ENCODE results near the gene BPIFB2.

Gene BPIFB2

DNA sequence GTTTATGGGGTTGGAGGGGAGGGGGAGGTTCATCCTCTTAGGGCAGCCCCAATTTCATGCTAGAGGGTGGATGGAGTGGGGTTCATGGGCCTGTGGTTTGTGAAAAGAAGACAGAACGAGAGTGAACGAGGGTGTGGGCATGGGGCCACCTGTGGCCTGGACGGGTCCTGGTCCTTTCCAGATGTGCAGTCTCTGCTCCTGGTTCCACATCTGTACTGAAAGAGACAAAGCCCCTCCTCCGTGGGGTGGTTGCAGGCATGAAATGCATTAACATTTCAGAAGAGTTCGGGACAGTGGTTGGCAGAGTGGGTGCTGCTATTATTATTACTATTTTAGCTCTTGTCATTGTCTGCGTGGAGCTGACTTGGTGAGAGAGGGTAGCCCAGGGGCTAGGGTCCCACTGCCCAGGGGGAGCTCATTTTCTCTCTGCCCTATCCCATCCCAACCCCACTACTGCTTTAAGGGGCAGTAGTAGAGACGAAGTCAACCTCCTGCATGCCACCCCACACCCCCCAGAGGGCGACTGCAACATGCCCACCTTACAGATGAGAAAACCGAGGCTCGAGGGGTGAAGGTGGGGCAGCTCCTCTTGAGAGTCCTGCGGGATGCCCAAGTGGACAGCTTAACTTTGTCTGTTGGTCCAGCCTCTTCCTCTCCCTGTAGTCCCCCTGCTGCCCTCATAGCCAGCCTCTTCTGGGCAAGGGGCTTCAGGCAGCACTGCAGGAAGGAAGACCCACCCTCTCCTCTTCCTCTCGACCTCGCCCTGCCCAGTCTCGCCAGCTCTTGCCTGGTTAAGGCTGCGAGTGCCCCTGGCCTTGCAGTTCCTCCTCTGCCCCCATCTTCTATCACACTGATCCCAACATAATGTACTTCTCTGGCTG is 8.4 kb downstream of the BPIFB2 start:
- DNase-seq, result no peak
- in situ Hi-C loops (cut with HindIII; ENCODE audit: low pct_ligation_motif_present, low pct_unique_long_range_greater_than_20kb, low sequenced_read_pairs), result no loop called here

DNA sequence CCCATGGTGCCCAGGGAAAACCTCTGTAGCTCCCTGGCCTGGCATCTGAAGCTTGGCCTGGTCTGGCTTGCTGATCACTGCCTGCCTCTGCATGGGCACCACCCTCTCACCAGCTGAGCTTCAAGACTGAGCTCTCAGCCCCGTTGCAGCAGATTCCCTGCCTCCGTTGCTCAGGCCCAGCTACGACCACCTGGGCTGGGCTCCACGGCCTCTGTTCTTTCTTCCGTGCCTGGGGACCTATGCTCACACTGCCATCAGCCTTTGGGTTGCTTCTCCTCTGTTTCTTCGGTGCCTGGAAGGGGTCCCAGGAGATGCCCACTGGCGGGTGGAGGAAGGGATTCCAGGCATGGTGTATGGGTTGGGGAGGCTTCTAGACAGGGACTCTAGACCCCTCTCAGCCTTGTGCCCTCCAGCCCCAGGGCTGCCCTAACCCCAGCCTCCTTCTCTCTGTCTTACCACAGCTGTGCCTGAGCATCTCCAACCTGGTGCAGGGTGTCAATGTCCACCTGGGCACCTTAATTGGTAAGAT is 9.1 kb downstream of the BPIFB2 start:
- no peak for DNase-seq

DNA sequence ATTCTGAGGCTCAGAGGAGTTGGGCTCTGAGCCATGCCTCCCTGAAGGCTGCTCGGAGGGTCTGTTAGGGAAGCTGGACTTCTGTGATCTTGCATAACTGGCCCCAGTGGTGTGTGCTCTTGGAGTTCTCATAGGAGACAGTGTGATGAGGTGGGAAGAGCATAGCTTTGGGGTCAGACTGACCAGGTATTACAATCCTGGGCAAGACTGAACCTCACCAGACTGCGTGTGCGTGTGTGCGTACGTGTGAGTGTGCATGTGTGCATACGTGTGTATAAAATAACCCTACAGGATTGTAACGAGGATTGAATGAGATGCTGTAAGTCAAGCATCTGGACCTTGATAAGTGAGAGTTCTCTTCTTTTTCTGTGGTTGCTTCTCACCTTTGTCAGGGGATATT is 10.0 kb downstream of the BPIFB2 start:
- DNase-seq, result no peak
- in situ Hi-C loops (cut with HindIII; ENCODE audit: low pct_ligation_motif_present, low pct_unique_long_range_greater_than_20kb, low sequenced_read_pairs), result no loop called here

More for the DNA sequence above, 9.1 kb downstream of the BPIFB2 start:
- in situ Hi-C loops (cut with HindIII; ENCODE audit: low pct_ligation_motif_present, low pct_unique_long_range_greater_than_20kb, low sequenced_read_pairs), result no loop called here

DNA sequence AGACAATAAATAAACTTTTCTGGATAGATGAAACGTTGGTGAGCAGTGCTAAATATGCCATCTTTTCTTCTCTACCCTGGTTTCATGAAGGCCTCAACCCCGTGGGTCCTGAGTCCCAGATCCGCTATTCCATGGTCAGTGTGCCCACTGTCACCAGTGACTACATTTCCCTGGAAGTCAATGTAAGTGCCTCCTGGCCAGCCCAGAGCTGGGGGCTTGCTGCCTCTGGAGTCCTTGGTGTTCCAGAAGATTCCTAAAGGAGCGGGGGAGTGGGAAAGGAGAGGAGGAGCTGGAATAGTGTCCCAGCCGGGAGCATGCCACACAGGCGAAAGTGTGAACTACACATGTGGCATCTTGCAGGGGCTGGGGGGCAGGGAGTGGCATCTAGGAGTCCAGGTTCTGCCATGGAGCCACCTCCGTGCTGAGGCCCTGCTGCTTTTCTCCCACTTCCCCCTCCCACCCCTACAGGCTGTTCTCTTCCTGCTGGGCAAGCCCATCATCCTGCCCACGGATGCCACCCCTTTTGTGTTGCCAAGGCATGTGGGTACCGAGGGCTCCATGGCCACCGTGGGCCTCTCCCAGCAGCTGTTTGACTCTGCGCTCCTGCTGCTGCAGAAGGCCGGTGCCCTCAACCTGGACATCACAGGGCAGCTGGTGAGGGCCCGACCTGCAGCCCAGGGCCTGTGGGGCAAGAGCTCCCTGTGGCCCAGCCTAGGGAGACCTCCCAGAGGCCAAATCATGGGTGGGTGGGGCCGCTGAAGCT is 10.8 kb downstream of the BPIFB2 start:
- in situ Hi-C loops (cut with HindIII; ENCODE audit: low pct_ligation_motif_present, low pct_unique_long_range_greater_than_20kb, low sequenced_read_pairs), result no loop called here
- no peak for DNase-seq

DNA sequence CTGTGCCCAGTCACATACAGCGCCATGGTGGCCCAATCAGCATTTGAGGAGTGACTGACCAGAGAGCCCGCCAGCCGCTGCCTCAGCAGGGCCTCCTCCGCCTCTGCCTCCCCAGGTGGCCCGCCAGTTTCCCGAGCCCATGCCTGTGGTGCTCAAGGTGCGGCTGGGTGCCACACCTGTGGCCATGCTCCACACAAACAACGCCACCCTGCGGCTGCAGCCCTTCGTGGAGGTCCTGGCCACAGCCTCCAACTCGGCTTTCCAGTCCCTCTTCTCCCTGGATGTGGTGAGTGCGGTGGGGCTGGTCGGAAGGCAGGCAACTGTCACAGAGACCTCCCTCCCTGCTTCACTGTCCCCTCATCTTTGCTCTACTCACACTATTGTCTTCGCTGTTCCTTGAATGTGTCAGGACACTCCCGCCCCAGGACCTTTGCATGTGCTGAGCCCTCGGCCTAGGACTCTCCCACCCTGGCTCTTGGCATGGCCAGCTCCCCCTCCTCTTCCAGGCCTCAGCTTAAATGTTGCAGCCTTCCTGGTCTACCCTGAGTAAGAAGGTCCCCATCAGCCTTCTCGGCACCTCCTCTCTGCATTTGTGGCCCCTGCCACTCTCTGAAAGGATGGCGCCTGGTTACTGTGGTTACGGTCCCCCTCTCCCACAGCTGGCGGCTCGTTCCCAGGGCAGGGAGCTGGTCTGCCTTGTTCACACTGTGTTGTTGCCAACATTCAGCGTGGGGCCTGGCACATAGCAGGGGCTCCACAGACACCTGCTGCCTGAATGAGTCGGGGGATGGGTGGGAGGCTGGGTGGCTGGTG is 12.2 kb downstream of the BPIFB2 start:
- in situ Hi-C loops (cut with HindIII; ENCODE audit: low pct_ligation_motif_present, low pct_unique_long_range_greater_than_20kb, low sequenced_read_pairs), result no loop called here
- no peak for DNase-seq

DNA sequence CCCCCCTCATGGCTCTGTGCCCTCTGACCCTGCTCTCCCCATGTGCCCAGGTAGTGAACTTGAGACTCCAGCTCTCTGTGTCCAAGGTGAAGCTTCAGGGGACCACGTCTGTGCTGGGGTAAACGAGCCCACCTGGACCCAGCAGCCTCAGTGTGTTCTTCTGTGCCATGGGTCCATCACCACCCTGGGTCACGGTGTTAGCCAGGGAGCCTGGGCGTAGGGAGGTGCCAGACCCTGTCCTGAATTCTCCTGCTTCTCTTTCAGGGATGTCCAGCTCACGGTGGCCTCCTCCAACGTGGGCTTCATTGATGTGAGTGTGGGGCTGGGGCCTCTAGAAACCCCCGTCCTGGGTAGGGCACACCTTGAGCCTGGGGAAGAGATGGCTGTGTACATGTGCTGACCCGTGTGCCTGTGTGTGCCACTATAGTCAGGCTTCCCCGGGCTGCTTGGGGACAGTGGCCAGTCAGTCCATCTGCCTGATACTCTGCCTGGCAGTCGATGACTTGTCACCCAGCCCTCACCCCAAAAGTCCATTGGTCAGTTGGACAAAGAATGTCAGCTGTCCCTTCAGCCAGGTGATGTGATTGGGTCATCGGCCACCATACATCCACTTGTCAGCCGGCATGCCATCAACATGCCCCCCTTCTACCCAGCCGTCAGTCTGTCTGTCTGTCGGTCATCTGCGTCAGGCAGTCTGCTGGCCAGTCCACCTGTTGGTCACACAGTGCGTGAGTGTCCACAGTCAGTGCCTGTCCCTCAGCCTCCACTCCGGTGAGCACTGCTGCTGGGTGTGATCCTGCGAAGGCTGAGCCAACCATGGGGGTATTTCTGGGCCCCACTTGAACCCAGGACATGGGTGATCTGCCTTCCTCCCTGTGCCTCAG is 13.0 kb downstream of the BPIFB2 start:
- in situ Hi-C loops (cut with HindIII; ENCODE audit: low pct_ligation_motif_present, low pct_unique_long_range_greater_than_20kb, low sequenced_read_pairs), result no loop called here
- DNase-seq, result no peak

DNA sequence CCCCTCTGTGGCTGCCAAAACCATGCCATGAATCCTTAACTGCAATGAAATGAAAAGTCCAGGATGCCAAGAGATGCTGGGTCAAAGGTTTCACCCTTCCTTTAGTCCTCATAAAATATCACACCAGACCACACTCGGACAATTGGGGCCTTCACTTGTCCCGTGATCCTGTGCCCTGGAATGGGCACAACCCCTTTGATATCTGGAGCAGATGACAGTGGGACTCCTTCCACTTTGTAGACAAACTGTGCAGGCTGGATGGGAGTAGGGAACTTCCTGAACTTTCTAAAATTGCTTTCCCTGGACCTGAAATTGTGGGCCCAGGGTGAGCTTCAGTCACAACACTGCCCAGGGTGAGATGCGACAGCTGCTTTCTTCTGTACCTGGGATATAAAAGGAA is 14.4 kb downstream of the BPIFB2 start:
- no peak for DNase-seq
- in situ Hi-C loops (cut with HindIII; ENCODE audit: low pct_ligation_motif_present, low pct_unique_long_range_greater_than_20kb, low sequenced_read_pairs), result no loop called here

DNA sequence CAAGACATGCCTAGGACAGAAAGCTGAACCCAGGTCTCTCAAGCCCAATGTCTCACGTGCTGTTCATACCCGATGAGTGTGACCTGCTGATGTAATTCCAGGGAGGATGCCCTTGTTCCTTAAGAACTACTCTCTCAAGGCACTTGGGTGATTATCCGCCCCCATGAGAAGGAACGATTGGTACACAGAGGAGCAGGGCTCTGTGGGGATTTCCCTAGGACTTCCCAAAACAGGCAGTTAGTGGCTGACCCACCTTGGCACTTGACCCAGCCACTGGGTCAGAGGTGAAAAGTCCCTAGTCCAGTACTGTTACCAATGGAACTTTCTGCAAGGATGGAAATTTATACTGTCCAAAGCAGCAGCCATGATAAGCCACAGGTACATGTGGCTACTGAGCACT is 14.8 kb downstream of the BPIFB2 start:
- in situ Hi-C loops (cut with HindIII; ENCODE audit: low pct_ligation_motif_present, low pct_unique_long_range_greater_than_20kb, low sequenced_read_pairs), result no loop called here
- DNase-seq, result no peak

DNA sequence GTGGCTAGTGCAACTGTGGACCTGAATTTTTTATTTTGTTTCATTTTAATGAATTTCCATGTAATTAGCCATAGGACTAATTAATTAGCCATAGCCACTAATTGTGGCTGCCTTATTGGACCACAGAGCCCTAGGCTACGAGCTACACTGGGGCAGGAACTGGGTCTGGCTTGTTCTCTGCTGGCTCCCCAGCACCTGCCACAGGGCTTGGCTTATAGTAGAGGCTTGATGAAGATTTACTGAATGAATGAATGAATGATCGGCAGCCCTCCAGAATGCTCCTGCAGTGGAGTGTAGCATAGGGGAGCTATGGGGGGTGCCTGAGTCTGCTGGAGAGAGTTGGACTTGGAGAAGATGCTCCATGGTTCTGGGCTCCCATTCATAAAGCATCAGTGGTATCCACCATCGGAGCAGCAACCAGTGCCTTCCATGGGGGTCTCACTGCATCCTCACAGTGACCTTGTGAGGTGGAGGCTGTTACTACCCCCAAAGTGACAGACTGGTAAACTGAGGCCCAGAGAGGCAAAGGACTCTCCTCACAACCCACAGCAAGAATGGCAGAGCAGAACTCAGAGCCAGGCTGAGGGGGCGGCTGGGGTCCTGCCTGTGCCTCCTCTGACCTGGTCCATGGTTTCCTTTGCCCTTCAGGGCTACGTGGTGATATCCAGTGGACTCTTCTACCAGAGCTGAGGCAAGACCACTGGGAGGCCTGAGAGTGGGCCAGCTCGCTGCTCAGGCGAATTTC is 15.4 kb downstream of the BPIFB2 start:
- DNase-seq, result no peak
- in situ Hi-C loops (cut with HindIII; ENCODE audit: low pct_ligation_motif_present, low pct_unique_long_range_greater_than_20kb, low sequenced_read_pairs), result no loop called here

DNA sequence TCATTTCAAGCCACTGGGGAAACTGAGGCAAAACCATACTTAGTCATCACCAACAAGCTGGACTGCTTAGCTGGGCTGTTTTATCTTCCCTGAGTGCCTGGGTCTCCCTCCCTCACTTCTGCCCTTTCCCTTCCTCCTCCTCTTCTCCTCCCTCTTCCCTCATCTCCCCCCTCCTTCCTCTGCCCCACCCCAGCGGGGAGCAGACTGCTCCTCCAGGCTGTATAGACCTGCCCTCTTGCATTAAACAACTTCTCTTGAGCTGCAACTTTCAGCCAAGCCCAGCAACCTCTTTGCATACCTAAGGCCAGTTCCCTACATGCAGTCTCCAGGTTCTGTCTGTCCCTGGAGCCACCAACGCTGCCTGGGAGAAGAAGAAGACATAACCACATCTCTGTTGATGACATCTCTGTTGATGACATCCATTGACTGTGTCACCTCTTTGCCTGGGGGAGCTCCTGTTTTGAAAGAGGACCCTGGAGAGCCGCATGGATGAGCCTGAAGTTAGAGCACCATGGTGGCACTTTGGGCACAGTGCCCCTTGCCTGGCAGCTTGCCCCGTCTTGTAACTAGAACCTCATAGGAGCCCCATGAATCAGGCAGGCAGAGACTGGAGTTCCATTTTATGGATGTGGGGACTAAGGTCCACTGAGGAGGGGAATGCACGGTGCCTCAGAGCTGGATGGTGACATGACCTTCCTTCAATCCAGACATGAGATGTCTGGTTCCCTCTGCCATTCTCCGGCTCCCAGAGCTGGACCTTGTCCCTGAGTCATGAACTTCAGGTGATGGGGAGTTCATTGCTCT is 16.1 kb downstream of the BPIFB2 start:
- in situ Hi-C loops (cut with HindIII; ENCODE audit: low pct_ligation_motif_present, low pct_unique_long_range_greater_than_20kb, low sequenced_read_pairs), result no loop called here
- no peak for DNase-seq

DNA sequence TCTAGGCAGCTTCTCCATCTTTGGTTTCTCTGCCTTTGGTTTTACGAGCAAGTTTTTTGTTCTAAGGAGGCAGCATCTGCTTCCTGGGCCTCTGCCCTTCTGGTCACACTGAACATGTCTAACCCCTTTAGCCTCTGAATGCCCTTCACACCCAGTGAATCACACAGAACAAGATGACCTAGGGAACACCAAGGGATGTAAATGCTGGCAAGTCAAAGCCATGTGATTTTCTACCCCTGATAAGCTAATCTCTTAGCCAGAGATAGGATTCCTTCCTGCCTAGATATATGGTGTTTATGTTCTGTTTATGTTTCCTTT is 16.7 kb downstream of the BPIFB2 start:
- DNase-seq, result no peak
- in situ Hi-C loops (cut with HindIII; ENCODE audit: low pct_ligation_motif_present, low pct_unique_long_range_greater_than_20kb, low sequenced_read_pairs), result no loop called here

DNA sequence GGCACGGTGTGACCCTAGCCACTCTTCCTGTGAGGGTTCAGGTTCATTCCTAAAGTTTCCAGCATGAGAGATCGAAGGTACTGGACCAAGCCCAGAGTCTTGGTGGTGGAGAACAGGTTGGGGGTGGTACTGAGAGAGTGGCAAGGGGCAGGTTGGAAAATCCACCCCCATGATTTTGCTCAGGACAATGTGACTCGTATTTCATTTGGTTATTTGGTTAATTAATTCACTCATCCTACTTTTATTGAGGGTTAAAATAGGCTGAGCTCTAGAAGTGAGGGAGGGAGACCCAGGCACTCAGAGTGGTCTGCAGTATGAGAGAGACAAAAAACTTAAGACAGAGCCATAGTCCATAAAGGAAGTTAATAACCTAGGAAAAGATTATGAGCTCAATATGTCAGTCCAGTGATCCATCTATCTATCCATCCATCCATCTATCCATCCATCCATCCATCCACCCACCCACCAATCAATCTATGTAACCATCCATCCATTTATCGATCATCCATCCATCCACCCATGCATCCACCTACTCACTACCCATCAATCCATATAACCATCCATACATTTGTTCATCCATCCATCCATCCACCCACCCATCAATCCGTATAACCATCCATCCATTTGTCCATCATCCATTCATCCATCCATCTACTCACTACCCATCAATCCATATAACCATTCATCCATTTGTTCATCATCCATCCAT is 17.3 kb downstream of the BPIFB2 start:
- in situ Hi-C loops (cut with HindIII; ENCODE audit: low pct_ligation_motif_present, low pct_unique_long_range_greater_than_20kb, low sequenced_read_pairs), result no loop called here
- DNase-seq, result no peak

DNA sequence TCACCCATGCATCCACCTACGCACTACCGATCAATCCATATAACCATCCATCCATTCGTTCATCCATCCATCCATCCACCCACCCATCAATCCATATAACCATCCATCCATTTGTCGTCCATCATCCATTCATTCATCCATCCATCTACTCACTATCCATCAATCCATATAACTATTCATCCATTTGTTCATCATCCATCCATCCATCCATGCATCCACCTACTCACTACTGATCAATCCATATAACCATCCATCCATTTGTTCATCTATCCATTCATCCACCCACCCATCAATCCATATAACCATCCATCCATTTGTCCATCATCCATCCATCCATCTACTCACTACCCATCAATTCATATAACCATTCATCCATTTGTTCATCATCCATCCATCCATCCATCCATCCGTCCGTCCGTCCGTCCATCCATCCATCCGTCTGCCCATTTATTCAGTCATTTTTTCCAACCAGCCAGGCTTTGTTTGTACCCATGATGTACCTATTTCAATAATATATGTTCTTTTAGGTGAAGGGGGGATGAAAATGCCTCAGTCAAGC is 17.9 kb downstream of the BPIFB2 start:
- DNase-seq, result no peak
- in situ Hi-C loops (cut with HindIII; ENCODE audit: low pct_ligation_motif_present, low pct_unique_long_range_greater_than_20kb, low sequenced_read_pairs), result no loop called here

DNA sequence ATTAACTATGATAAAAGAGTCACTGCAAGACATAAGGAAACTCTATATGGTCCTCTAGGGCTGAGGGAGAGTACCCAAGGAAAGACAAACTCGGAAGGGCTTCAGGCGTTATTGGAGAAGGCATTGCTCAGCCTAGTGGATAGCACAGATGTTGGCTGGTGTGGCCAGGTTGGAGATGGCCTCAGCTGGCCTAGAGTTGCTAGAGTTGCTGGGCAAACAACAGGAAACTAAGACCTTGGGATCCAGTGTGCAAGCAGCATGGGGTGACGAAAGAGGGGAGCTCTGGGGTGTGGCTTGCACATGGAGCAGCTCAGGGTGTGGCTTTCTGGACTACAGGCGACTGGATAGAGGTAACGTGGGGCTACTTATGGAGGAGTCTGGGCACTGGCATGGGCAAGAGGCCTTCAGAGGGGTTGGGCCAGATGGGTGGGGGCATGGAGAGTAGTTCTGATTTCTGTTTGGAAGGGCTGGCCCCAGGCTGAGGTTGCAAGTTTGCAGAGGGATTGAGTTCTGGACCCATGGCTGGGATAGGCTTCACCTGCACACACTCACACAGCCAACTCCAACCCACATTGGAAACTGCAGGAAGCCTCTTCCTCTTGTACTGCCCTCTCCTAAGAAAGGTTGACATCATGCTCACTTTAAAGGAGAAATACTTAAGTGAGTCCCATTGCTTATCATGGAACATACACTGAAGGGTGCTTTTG is 18.7 kb downstream of the BPIFB2 start:
- in situ Hi-C loops (cut with HindIII; ENCODE audit: low pct_ligation_motif_present, low pct_unique_long_range_greater_than_20kb, low sequenced_read_pairs), result no loop called here
- DNase-seq, result no peak
